Natural killer cell (primary cell): ENCODE data around the gene SCNM1. TPM values are rescaled to one million over a fixed set of nuclear protein-coding genes. Genes with fewer than 3 reads are reported as not detected.

Experiments used
- ATAC-seq, 3 donors: fragments of 150-1000 bp in 2 of 3; fragments of 200-7000 bp in 1 of 3; cut with Tn5 transposase; 1 replicate in 1 of 3; 2 replicates in 2 of 3; pipeline ENCODE4 v1.10.0; 2021; ENCODE audit warnings: mild to moderate bottlenecking in 2 of 3, moderate library complexity in 2 of 3
- DNase-seq, 2 donors: peaks; one replicate each; pipeline versions ENCODE4 v3.0.0 to v3.0.0-alpha.2; 2013 to 2021; ENCODE audit warnings: mixed read lengths in 1 of 2
- H3K27ac ChIP-seq: one replicate; pipeline ENCODE4 v1.5.1; 2013; ENCODE audit warnings: mild to moderate bottlenecking, low read length
- H3K27me3 ChIP-seq: one replicate; pipeline ENCODE4 v1.6.1; 2013; ENCODE audit warnings: low read length; ENCODE audit not compliant: control insufficient read depth, insufficient read depth
- H3K36me3 ChIP-seq: one replicate; pipeline ENCODE4 v1.6.1; 2013; ENCODE audit warnings: low read length; ENCODE audit not compliant: control insufficient read depth, insufficient read depth
- H3K4me1 ChIP-seq: one replicate; pipeline ENCODE4 v1.6.1; 2013; ENCODE audit warnings: low read length; ENCODE audit not compliant: control insufficient read depth, insufficient read depth
- H3K4me3 ChIP-seq: one replicate; pipeline ENCODE4 v1.5.1; 2013; ENCODE audit warnings: low read length
- H3K9me3 ChIP-seq: one replicate; pipeline ENCODE4 v1.6.1; 2013; ENCODE audit warnings: low read length; ENCODE audit not compliant: control insufficient read depth, insufficient read depth
- H3K27ac Mint-ChIP-seq, 2 donors: one replicate each; pipeline ENCODE4 v1.8.0; 2022; ENCODE audit warnings: mild to moderate bottlenecking in 2 of 2, mixed read lengths in 2 of 2, moderate library complexity in 1 of 2
- H3K27me3 Mint-ChIP-seq, 2 donors: one replicate each; pipeline ENCODE4 v1.8.0; 2022; ENCODE audit warnings: low read depth in 2 of 2, mixed read lengths in 2 of 2
- H3K36me3 Mint-ChIP-seq: one replicate; pipeline ENCODE4 v1.8.0; 2022; ENCODE audit warnings: mixed read lengths
- H3K4me1 Mint-ChIP-seq, 2 donors: one replicate each; pipeline ENCODE4 v1.8.0; 2022; ENCODE audit warnings: mixed read lengths in 2 of 2
- H3K4me3 Mint-ChIP-seq: one replicate; pipeline ENCODE4 v1.8.0; 2022; ENCODE audit warnings: mild to moderate bottlenecking, moderate library complexity, mixed read lengths
- H3K9me3 Mint-ChIP-seq, 2 donors: one replicate each; pipeline ENCODE4 v1.8.0; 2022; ENCODE audit warnings: mixed read lengths in 2 of 2
- CTCF ChIP-seq: fragments of 200-600 bp; IDR thresholded peaks from one replicate; pipeline ENCODE4 v1.8.0; 2022; ENCODE audit warnings: antibody characterized with exemption
- WGBS: methylation state at CpG from one replicate; pipeline ENCODE4 v1.1.7; 2013; ENCODE audit warnings: missing lambda C conversion rate; ENCODE audit not compliant: insufficient coverage; 5-methylcytosine and 5-hydroxymethylcytosine counted together
- intact Hi-C: fragments of 100-400 bp; cut with micrococcal nuclease; formaldehyde crosslinking; loops from one replicate; pipeline ENCODE4 v1.14.2; 2022
- total RNA-seq, 4 donors: library from RNA; stranded (reverse); fragments of 120-200 nt in 1 of 4; gene quantifications; one replicate each; pipeline versions ENCODE4 v1.2.3 to v1.2.4, GENCODE V29; 2013 to 2022

SCNM1 gene
- total RNA-seq, 3 donors from 2014 or later (not counting 1 experiment from before 2014, with no cell fraction given), result 52.3 to 54.2 (median 52.9) TPM

GRCh38 chr1:151133018-151133806 is 32.7 kb upstream of the SCNM1 start:
- ATAC-seq (no peak), DNase-seq (no peak)
- Histone ChIP-seq H3K4me1 (peaks cover 14% of the 10 kb centered on the region), H3K36me3 (no peaks in the 10 kb centered on the region), H3K27me3 (no peaks in the 10 kb centered on the region), H3K9me3 (no peaks in the 10 kb centered on the region), H3K4me3 (no peak overlapping the region), H3K27ac (no peak overlapping the region)
- no peaks in the 10 kb centered on the region for H3K9me3 Mint-ChIP-seq
- peaks cover 12 to 22% of the 10 kb centered on the region in 2 donors for H3K4me1 Mint-ChIP-seq
- no peak overlapping the region for H3K27ac Mint-ChIP-seq
- intact Hi-C loops, result no loop called here
- WGBS, result 96% methylated on average over 65 of the region's 65 CpGs
- no peak for TF ChIP-seq CTCF
- H3K27me3 Mint-ChIP-seq, result no peaks in the 10 kb centered on the region
- H3K4me3 Mint-ChIP-seq, result no peak overlapping the region
- no peaks in the 10 kb centered on the region for H3K36me3 Mint-ChIP-seq

- Mint-ChIP-seq H3K4me3 (no peak overlapping the region), H3K36me3 (no peaks in the 10 kb centered on the region), H3K27ac (no peak overlapping the region), H3K4me1 (peaks cover 12 to 22% of the 10 kb centered on the region in 2 donors), H3K9me3 (no peaks in the 10 kb centered on the region), H3K27me3 (no peaks in the 10 kb centered on the region)
- 92% methylated on average over 2 of the region's 3 CpGs for WGBS
- ATAC-seq (no peak), DNase-seq (no peak)
- no peaks in the 10 kb centered on the region for H3K9me3 ChIP-seq
- no peaks in the 10 kb centered on the region for H3K36me3 ChIP-seq
- intact Hi-C loops, result no loop called here
- TF ChIP-seq CTCF, result no peak
- no peak overlapping the region for H3K27ac ChIP-seq
- peaks cover 14% of the 10 kb centered on the region for H3K4me1 ChIP-seq
- H3K27me3 ChIP-seq, result no peaks in the 10 kb centered on the region
- no peak overlapping the region for H3K4me3 ChIP-seq
Observed at GRCh38 chr1:151134396-151134795, 31.5 kb upstream of the SCNM1 start.

GRCh38 chr1:151134991-151135390 is 31.0 kb upstream of the SCNM1 start:
- DNase-seq, result no peak
- no peaks in the 10 kb centered on the region for H3K9me3 Mint-ChIP-seq
- no peaks in the 10 kb centered on the region for H3K36me3 Mint-ChIP-seq
- no peak overlapping the region for H3K4me3 Mint-ChIP-seq
- no peak for TF ChIP-seq CTCF
- intact Hi-C loops, result no loop called here
- no peak overlapping the region for H3K4me3 ChIP-seq
- H3K27me3 Mint-ChIP-seq, result no peaks in the 10 kb centered on the region
- H3K4me1 ChIP-seq, result peaks cover 14% of the 10 kb centered on the region
- WGBS, result 98% methylated on average over 7 of the region's 7 CpGs
- H3K27ac Mint-ChIP-seq, result no peak overlapping the region
- no peak overlapping the region for H3K27ac ChIP-seq
- no peak for ATAC-seq
- no peaks in the 10 kb centered on the region for H3K36me3 ChIP-seq
- H3K9me3 ChIP-seq, result no peaks in the 10 kb centered on the region
- no peaks in the 10 kb centered on the region for H3K27me3 ChIP-seq
- peaks cover 12 to 22% of the 10 kb centered on the region in 2 donors for H3K4me1 Mint-ChIP-seq
